ENCODE data around the gene SLC25A52.
"Not testable (repeated sequence)": the region's sequence is repeated elsewhere in the genome, so short reads cannot be mapped to it uniquely, and the experiment has no call there.

SLC25A52 gene

GRCh38 chr18:31741097-31741735 lies 19.5 kb downstream of the SLC25A52 start:
- DNase-seq (ENCODE audit: low read depth in 3 of 3, low spot score in 1 of 3): peak; percentile 5 to 21 (median 14)

DNA sequence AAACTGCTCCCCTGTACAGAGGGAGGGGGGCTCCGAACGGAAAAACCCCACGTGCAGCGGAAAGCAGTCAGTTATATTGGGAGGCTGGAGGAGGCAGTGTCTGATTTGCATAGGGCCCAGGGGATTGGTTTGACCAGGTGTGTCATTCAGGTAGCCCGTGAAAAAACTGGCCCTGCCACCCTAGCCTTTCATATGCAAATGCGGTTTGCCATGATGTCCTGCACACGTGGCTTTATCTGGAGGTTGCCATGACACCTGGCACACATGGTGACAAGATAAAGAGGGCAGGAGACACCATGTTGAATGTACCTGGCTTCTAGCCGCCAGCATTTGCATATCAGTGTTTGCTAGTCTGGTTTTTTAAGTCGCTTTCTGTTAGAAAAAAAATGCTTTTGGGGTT lies 20.5 kb downstream of the SLC25A52 start:
- no peak for DNase-seq (ENCODE audit: low read depth in 3 of 3, low spot score in 1 of 3)

- no peak for DNase-seq (ENCODE audit: low read depth in 3 of 3, low spot score in 1 of 3)
Observed at GRCh38 chr18:31739651-31740050, 21.0 kb downstream of the SLC25A52 start.

DNA sequence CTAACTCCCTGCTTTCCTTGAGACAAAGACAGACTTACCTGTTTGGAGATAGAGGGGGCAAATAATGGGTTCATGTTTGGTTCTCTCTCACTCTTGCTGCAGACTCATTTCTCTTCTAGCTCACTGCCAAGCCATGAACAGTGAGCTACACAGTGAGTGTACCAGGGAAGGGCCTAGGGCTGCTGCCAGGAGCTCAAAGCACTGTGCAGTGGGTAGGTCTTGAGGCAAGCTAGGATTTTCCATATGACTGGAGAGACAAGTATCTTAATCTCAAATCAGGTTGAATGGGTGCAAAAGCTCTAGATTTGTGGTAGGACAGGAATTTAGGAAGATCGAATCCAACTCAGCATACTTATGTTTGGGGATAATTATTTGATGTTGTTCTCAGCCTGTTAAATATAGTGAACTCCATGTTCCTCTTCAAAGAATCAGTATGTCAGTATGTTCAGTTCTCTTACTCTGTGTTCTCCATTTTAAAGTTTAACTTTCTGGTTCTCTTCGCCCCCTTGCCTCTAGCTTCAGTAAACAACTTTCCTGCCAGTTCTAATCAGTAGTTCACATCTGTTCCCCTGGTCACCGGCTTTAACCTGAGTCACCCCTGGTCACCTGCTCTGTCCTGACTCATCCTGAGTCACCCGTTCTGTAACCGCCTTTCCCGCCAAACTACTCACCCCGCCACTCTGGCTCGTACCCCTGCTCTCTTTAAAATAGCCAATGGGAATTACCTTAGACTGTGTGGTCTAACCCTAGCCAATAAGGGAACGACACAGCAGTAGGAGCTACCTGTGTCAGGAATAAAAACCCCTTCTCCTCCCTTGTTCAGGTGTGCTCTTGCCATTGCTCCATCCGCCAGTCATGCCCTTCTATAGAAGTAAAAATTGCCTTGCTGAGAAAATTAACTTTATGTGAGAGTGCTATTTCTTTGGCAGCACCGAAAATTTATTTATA lies 21.9 kb downstream of the SLC25A52 start:
- DNase-seq (ENCODE audit: low read depth in 3 of 3, low spot score in 1 of 3): no peak

- no peak for DNase-seq (ENCODE audit: low read depth in 3 of 3, low spot score in 1 of 3)
Observed at GRCh38 chr18:31736630-31737029, 24.1 kb downstream of the SLC25A52 start.

DNA sequence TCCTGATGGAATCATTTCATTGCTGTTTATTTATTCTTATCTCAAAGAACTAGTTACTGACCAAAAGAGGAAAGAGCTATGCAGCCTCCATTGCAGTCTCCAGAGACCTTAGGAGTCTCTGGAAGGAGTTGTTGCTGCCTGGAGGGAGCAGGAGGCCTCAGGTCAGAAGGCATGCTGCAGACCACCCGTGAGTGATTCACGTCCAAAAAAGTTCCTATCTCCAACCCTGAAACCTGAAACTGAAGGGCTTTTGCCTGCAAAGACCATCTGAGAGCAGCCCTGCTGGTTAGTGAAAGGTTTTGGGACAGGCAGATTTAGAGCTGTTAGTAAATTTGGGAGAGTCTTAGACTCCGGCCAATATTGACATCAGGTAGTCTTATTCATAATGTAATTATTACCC lies 29.1 kb downstream of the SLC25A52 start:
- no peak for DNase-seq (ENCODE audit: low read depth in 3 of 3, low spot score in 1 of 3)

DNA sequence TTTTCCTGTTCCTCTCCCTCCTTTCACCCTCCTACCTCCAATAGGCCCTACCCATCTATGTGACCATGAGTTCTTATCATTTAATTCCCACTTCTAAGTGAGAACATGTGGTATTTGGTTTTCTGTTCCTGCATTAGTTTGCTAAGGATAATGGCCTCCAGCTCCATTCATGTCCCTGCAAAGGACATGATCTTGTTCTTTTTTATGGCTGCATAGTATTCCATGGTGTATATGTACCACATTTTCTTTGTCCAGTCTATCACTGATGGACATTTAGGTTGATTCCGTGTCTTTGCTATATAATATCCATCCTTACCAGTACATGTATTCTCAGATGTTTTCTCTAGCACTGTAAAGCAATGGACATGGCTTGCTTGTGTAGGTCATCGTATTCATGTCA lies 31.5 kb downstream of the SLC25A52 start:
- DNase-seq (ENCODE audit: low read depth in 3 of 3, low spot score in 1 of 3): not testable (repeated sequence)

- no peak for DNase-seq (ENCODE audit: low read depth in 3 of 3, low spot score in 1 of 3)
Observed at GRCh38 chr18:31723990-31724711, 36.5 kb downstream of the SLC25A52 start.

- no peak for DNase-seq (ENCODE audit: low read depth in 3 of 3, low spot score in 1 of 3)
Observed at GRCh38 chr18:31723639-31723989, 37.1 kb downstream of the SLC25A52 start.

DNA sequence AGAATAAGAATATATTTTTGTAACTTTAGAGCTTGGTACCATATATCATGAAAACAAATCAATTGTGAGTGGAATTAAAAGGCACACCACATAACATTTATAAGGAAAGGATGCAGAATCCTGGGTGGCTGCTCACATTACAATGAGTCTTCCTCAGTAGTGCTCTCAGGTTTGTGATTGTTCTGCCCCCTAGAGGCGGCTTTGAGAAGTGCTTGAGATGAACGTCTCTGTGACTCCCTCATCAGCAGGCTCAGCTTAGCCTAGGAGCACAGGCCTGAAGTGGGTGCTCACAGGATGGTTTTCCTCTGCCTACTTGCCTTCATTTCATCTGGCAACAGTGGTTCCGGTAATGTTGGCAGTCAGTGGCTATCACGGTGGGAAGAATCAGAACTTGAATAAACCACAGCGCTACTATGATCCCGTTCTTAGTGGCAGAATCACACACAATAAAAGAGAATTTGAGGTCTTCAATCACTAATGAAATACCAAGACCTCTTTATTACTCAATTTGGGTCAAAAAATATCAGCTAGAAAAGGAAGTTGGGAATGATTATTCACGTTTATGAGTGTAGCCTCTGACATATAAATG lies 38.2 kb downstream of the SLC25A52 start:
- peak; percentile 12 to 56 (median 27) for DNase-seq (ENCODE audit: low read depth in 3 of 3, low spot score in 1 of 3)

GRCh38 chr18:31721601-31722000 lies 39.1 kb downstream of the SLC25A52 start:
- no peak for DNase-seq (ENCODE audit: low read depth in 3 of 3, low spot score in 1 of 3)

- no peak for DNase-seq (ENCODE audit: low read depth in 3 of 3, low spot score in 1 of 3)
Observed at GRCh38 chr18:31720867-31721266, 39.8 kb downstream of the SLC25A52 start.

- DNase-seq (ENCODE audit: low read depth in 3 of 3, low spot score in 1 of 3): no peak
Observed at GRCh38 chr18:31719363-31720006, 41.2 kb downstream of the SLC25A52 start.

DNA sequence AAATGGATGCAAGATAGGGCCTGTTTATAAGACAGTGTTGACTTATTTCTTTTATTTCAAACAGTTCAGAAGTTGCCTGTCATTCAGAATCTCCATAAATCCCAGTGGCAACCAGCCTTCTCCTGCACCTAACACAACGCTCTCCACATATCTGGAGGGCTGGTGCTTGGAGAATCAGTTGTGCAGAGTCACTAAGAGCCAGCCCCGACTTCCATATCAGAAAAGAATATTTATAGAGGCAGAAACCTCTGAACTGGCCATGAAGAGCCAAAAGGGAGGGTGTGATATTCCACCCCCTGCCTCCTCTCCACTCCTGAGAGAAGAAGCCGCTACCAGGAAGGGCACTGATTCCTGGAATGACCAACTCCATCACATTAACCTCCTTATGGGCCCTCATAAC lies 42.3 kb downstream of the SLC25A52 start:
- DNase-seq (ENCODE audit: low read depth in 3 of 3, low spot score in 1 of 3): no peak

DNA sequence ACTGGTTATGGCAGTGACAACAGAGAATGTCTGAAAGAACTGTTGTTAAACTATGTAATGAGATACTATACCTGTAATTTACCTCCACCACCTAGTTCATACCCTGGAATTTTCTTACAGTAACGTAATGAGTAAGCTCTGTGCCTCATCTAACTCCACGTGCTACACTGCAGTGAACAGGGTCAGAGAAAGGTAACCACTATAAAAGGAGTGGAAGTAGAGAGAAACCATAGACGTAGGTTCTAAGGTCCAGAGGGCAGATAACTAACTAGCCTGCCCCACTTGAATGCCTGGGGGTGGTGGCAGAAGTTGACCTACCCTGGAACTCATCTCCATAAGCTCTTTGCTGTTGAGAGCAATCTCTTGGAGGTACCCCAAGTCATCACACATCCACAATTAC lies 44.3 kb downstream of the SLC25A52 start:
- no peak for DNase-seq (ENCODE audit: low read depth in 3 of 3, low spot score in 1 of 3)

DNA sequence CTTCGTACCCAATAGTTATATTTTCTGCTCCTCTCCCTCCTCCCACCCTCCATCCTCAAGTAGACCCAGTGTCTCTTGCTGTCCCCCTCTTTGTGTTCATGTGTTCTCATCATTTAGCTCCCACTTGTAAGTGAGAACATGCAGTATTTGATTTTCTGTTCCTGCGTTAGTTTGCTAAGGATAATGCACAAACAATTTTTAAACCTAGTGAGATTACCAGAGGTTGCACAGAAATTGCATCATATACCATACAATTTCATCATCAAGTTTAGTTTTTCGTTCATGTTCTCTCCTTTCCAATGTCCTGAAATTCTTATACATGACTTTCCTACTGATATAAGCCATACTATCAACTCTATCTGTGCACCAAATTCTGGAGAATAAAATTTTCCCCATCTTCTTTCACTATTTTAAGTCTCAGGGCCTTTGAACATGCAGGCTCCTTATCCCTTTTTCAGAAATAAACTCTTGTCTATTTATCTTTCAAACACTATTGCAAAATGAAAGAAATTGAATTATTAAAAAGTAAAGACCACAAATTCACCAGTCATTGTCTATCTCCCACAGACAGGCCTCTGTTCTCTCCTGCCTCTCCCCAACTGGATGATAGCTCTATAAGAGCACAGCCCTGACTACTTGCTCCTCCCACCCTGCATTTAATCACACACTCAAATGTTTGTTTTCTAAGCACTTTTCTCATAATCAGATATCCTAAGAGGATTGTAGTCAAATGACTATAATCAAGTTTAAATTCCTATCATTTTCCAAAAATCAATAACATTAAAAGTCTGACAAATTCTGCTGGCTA lies 49.1 kb downstream of the SLC25A52 start:
- DNase-seq (ENCODE audit: low read depth in 3 of 3, low spot score in 1 of 3): no peak

- no peak for DNase-seq (ENCODE audit: low read depth in 3 of 3, low spot score in 1 of 3)
Observed at GRCh38 chr18:31710826-31711225, 49.9 kb downstream of the SLC25A52 start.

Measured in stimulated activated CD4-positive, alpha-beta T cell treated with anti-CD3 and anti-CD28 coated beads, TNF-alpha, amount 100 ng/mL, for 1 hour (primary cell).